Measurements from ENCODE around the gene GLI2. TPM values are rescaled to one million over a fixed set of nuclear protein-coding genes. Genes with fewer than 3 reads are reported as not detected.

Gene GLI2
- total and polyA plus RNA-seq, 2 of the 8 experiments (the other 6 are each of a cell fraction or from before 2014, with no cell fraction given), result 18.4 to 46.9 TPM

DNA sequence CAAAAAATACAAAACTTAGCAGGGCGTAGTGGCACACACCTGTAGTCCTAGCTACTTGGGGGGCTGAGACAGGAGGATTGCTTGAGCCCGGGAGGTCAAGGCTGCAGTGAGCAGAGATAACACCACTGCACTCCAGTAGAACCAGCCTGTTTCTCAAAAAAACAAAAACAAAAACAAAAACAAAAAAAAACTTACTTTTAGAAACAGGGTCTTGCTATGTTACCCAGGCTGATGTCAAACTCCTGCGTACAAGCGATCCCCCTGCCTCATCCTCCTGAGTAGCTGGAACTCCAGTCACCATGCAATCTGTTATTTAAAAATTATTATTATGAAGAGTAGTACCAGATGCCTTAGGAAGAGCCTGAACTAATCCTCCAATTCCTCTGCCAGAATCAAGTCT is 35.0 kb upstream of the GLI2 start:
- WGBS, 2 experiments (ENCODE audit: extremely low coverage in 1 of 2, insufficient coverage in 1 of 2, insufficient read length in 1 of 2, insufficient replicate concordance in 2 of 2, low coverage in 1 of 2, low lambda C conversion rate in 2 of 2, missing lambda C conversion rate in 1 of 2), result 87% methylated on average over 4 of the region's 4 CpGs; no CpG with 5 or more reads in 1 of the 2 experiments
- Histone ChIP-seq H4K20me1 (replicated peaks in 1 of 2; ENCODE audit: control insufficient read depth in 1 of 2, insufficient read depth in 2 of 2, low read length in 2 of 2) (no peaks in the 10 kb centered on the region), H4K91ac (replicated peaks; ENCODE audit: insufficient read length, low read length) (no peak overlapping the region), H3K9me3 (ENCODE audit: insufficient read depth in 2 of 2, low read depth in 1 of 2, low read length in 1 of 2) (no peaks in the 10 kb centered on the region), H3K36me3 (ENCODE audit: control insufficient read depth in 2 of 4, insufficient read depth in 4 of 4, low read length in 3 of 4) (no peaks in the 10 kb centered on the region), H3K4me3 (ENCODE audit: extremely low read depth in 1 of 4, insufficient read depth in 2 of 4, low read depth in 3 of 4, low read length in 4 of 4) (no peak overlapping the region), H3K18ac (ENCODE audit: extremely low read depth, low read length) (no peak overlapping the region), H3K56ac (replicated peaks; ENCODE audit: insufficient read length, low read depth, low read length) (no peak overlapping the region), H3K79me2 (ENCODE audit: control insufficient read depth in 1 of 2, insufficient read depth in 2 of 2, low read length in 2 of 2) (no peaks in the 10 kb centered on the region), H2AFZ (ENCODE audit: low read length) (no peak overlapping the region), H3K9ac (replicated peaks in 1 of 4; ENCODE audit: extremely low read depth in 1 of 4, low read depth in 3 of 4, low read length in 3 of 4) (no peak overlapping the region), H3K23ac (ENCODE audit: insufficient read length) (no peak overlapping the region), H2BK5ac (ENCODE audit: low read depth, low read length) (no peak overlapping the region), H3K27ac (ENCODE audit: low read depth, low read length) (no peak overlapping the region), H3K4me2 (ENCODE audit: insufficient read depth in 1 of 2, low read depth in 2 of 2, low read length in 2 of 2) (no peak overlapping the region), H3K23me2 (ENCODE audit: low read depth, low read length) (no peaks in the 10 kb centered on the region; the same call in 1 of the 2 replicates), H2BK120ac (replicated peaks; ENCODE audit: low read depth, low read length) (no peak overlapping the region), H3K4me1 (replicated peaks in 1 of 4; ENCODE audit: control insufficient read depth in 3 of 4, insufficient read depth in 4 of 4, low read length in 3 of 4) (peaks cover 7 to 19% (median 12%) of the 10 kb centered on the region in 4 experiments), H4K8ac (ENCODE audit: extremely low read depth, insufficient read depth, low read length) (no peak overlapping the region; the same call in 1 of the 2 replicates), H3K4ac (replicated peaks; ENCODE audit: insufficient read length, low read depth, low read length) (no peak overlapping the region), H2BK20ac (ENCODE audit: low read length) (no peak overlapping the region), H3K79me1 (ENCODE audit: low read depth, low read length) (no peaks in the 10 kb centered on the region), H3K27me3 (replicated peaks in 1 of 4; ENCODE audit: control insufficient read depth in 3 of 4, extremely low read depth in 1 of 4, insufficient read depth in 3 of 4, low read length in 3 of 4) (peaks cover 0 to 8% (median 5%) of the 10 kb centered on the region in 4 experiments; a peak in 5 of 7 replicates), H2BK15ac (ENCODE audit: low read length) (no peak overlapping the region), H3K14ac (ENCODE audit: insufficient read length) (no peak overlapping the region), H4K5ac (ENCODE audit: insufficient read length, low read depth, low read length) (no peak overlapping the region), H2AK5ac (ENCODE audit: low read depth, low read length) (no peak overlapping the region), H2BK12ac (ENCODE audit: low read depth, low read length) (no peak overlapping the region)
- FAIRE-seq, result no peak
- DNase-seq (ENCODE audit: low read depth in 1 of 2, low spot score in 2 of 2), result no peak
- TF ChIP-seq CEBPB (IDR thresholded peaks at IDR 0.05; ENCODE audit: low read depth, low read length) (no peak), FOSL1 (IDR thresholded peaks at IDR 0.05; ENCODE audit: insufficient read depth, low read depth, low read length) (no peak), SIN3A (conservative IDR thresholded peaks at IDR 0.05 in 1 of 2, IDR thresholded peaks at IDR 0.05 in 1 of 2; ENCODE audit: low read depth in 1 of 2, low read length in 2 of 2) (no peak), JUND (IDR thresholded peaks at IDR 0.05; ENCODE audit: low read length) (no peak), CBX5 (IDR thresholded peaks at IDR 0.05; ENCODE audit: low read depth, low read length) (no peak), SUZ12 (IDR thresholded peaks at IDR 0.05; ENCODE audit: low read length) (no peak)
- TF ChIP-seq, protein P1, sequence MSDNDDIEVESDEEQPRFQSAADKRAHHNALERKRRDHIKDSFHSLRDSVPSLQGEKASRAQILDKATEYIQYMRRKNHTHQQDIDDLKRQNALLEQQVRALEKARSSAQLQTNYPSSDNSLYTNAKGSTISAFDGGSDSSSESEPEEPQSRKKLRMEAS (IDR thresholded peaks at IDR 0.05), result no peak
- CTCF ChIA-PET (ENCODE audit: partially characterized antibody), result interaction anchor here (0.7 to 8.6 kb wide), 13 partner anchors 11 to 377 kb away, joined by 3 to 81 read pairs (median 4); no protein-coding TSS in a partner anchor
- POLR2A ChIA-PET (ENCODE audit: partially characterized antibody), result interaction anchor here (0.7 to 5.5 kb wide), 4 partner anchors 30 to 374 kb away, joined by 3 to 26 read pairs (median 4); no protein-coding TSS in a partner anchor

Data from H1 (cell line).